Upper lobe of left lung (tissue), 6 donors: ENCODE measurements around the gene ACTR1B. TPM values are rescaled to one million over a fixed set of nuclear protein-coding genes. Genes with fewer than 3 reads are reported as not detected.
"Not testable (repeated sequence)": the region's sequence is repeated elsewhere in the genome, so short reads cannot be mapped to it uniquely, and the experiment has no call there.

Experiments
- ATAC-seq, 2 donors: fragments of 200-7000 bp; cut with Tn5 transposase; one replicate each; pipeline ENCODE4 v1.9.1; 2022; ENCODE audit warnings: mild to moderate bottlenecking in 2 of 2, moderate library complexity in 2 of 2; ENCODE audit not compliant: low FRiP score in 2 of 2
- DNase-seq, 2 donors: peaks; one replicate each; pipeline ENCODE4 v3.0.0-alpha.2; 2019 to 2020
- H3K27ac ChIP-seq, 4 donors: fragments of 200-600 bp; sonication (generic); one replicate each; pipeline ENCODE4 v1.5.1; 2016 to 2019
- H3K27me3 ChIP-seq, 4 donors: fragments of 200-600 bp; sonication (generic); one replicate each; pipeline ENCODE4 v1.5.1; 2017 to 2019
- H3K36me3 ChIP-seq, 4 donors: fragments of 200-600 bp; sonication (generic); one replicate each; pipeline ENCODE4 v1.5.1; 2016 to 2019
- H3K4me1 ChIP-seq, 4 donors: fragments of 200-600 bp; sonication (generic); one replicate each; pipeline ENCODE4 v1.5.1; 2018 to 2019
- H3K4me3 ChIP-seq, 4 donors: fragments of 200-600 bp; sonication (generic); one replicate each; pipeline ENCODE4 v1.5.1; 2017 to 2019; ENCODE audit warnings: mild to moderate bottlenecking in 2 of 4, moderate library complexity in 1 of 4
- H3K9me3 ChIP-seq, 4 donors: fragments of 200-600 bp; sonication (generic); one replicate each; pipeline ENCODE4 v1.5.1; 2018 to 2019
- CTCF ChIP-seq, 6 experiments: fragments of 450-650 bp in 4 of 6; fragments of 200-600 bp in 2 of 6; sonication (generic) in 2 of 6; IDR thresholded peaks; one replicate each; pipeline ENCODE4 v1.5.1; 2016 to 2019; ENCODE audit warnings: antibody characterized with exemption in 6 of 6
- EP300 ChIP-seq, 4 donors: sonication (generic); formaldehyde crosslinking; IDR thresholded peaks; one replicate each; pipeline ENCODE4 v1.5.1; 2017; ENCODE audit warnings: antibody characterized with exemption in 4 of 4, control low read depth in 2 of 4
- POLR2A ChIP-seq, 4 donors: fragments of 450-650 bp; IDR thresholded peaks; one replicate each; pipeline ENCODE4 v1.5.1; 2016 to 2017; ENCODE audit warnings: antibody characterized with exemption in 4 of 4, mild to moderate bottlenecking in 2 of 4
- POLR2AphosphoS5 ChIP-seq, 2 donors: sonication (generic); formaldehyde crosslinking; IDR thresholded peaks; one replicate each; pipeline ENCODE4 v1.5.1; 2017; ENCODE audit warnings: antibody characterized with exemption in 2 of 2
- WGBS, 2 donors: methylation state at CpG; one replicate each; pipeline ENCODE4 v1.1.5; 2017 to 2018; 5-methylcytosine and 5-hydroxymethylcytosine counted together
- total RNA-seq, 6 donors: library from RNA; depleted of rRNA in 4 of 6; stranded (reverse); fragments of >200 nt in 4 of 6; gene quantifications; one replicate each; pipeline versions ENCODE4 v1.1.0 to v1.2.1, GENCODE V29; 2016 to 2021
- donor health status: DM: no; HTN: no; CAD: no; lungs with moderate emphysema.
- donor health status: DM: no; HTN: yes; CAD: no; lungs with severe emphysema.

Gene ACTR1B
- 10 to 100 TPM; 63.9 to 83.0 (median 69.9) TPM for total RNA-seq

GRCh38 chr2:97663962-97664635 lies at the start of gene ACTR1B:
ACTR1B (minus strand) TSS chr2:97664044; CDS start chr2:97663890, 154 bp downstream.
- peak within 1 kb of the TSS; percentile 59 to 93 (median 72) for H3K4me3 ChIP-seq
- no peaks in the 10 kb centered on the region for H3K27me3 ChIP-seq
- H3K36me3 ChIP-seq, result peaks cover under 1 to 13% (median 6%) of the 10 kb centered on the region in 4 donors
- DNase-seq, result peak; percentile 99
- peaks cover 12 to 34% (median 30%) of the 10 kb centered on the region in 4 donors for H3K4me1 ChIP-seq
- TF ChIP-seq POLR2A (IDR thresholded peaks at IDR 0.05) (peak in 3 of 4 donors; percentile 66 to 92 (median 86)), CTCF (IDR thresholded peaks at IDR 0.05) (peak; percentile 15 to 56 (median 40)), EP300 (IDR thresholded peaks at IDR 0.05) (no peak), POLR2AphosphoS5 (IDR thresholded peaks at IDR 0.05) (peak; percentile 62 to 93)
- ATAC-seq, result peak; percentile 96 to 97
- H3K27ac ChIP-seq, result peak within 1 kb of the TSS; percentile 93 to 98 (median 96)
- H3K9me3 ChIP-seq, result no peaks in the 10 kb centered on the region
- 0% methylated on average over 25 to 40 of the region's 60 CpGs for WGBS, 2 donors

GRCh38 chr2:97712693-97713295 lies 49.0 kb upstream of the ACTR1B start:
- Histone ChIP-seq H3K4me1 (no peaks in the 10 kb centered on the region), H3K27ac (peak overlapping the region; percentile 18 to 84 (median 28)), H3K27me3 (no peaks in the 10 kb centered on the region), H3K4me3 (peak overlapping the region in 1 of 4 donors; percentile 37), H3K9me3 (no peaks in the 10 kb centered on the region), H3K36me3 (no peaks in the 10 kb centered on the region)
- TF ChIP-seq EP300 (IDR thresholded peaks at IDR 0.05) (no peak), POLR2A (IDR thresholded peaks at IDR 0.05) (no peak), CTCF (IDR thresholded peaks at IDR 0.05) (no peak), POLR2AphosphoS5 (IDR thresholded peaks at IDR 0.05) (no peak)
- ATAC-seq, result no peak
- DNase-seq, result peak in 1 of 2 donors; percentile 54
- 77 to 79% methylated on average over 7 to 11 of the region's 11 CpGs for WGBS, 2 donors

GRCh38 chr2:97712175-97712574 lies 48.3 kb upstream of the ACTR1B start:
- not testable (repeated sequence) for H3K27me3 ChIP-seq, H3K36me3 ChIP-seq, H3K9me3 ChIP-seq, DNase-seq, ATAC-seq, H3K4me3 ChIP-seq, H3K4me1 ChIP-seq
- 74 to 81% methylated on average over 9 of the region's 9 CpGs for WGBS, 2 donors
- peak overlapping the region in 1 of 4 donors; percentile 21 for H3K27ac ChIP-seq

- no peak for TF ChIP-seq POLR2A (IDR thresholded peaks at IDR 0.05)
- no peak for TF ChIP-seq CTCF (IDR thresholded peaks at IDR 0.05)
- TF ChIP-seq EP300 (IDR thresholded peaks at IDR 0.05), result no peak
- TF ChIP-seq POLR2AphosphoS5 (IDR thresholded peaks at IDR 0.05), result no peak
- DNase-seq, result no peak
- no peaks in the 10 kb centered on the region for H3K9me3 ChIP-seq
- no peaks in the 10 kb centered on the region for H3K27me3 ChIP-seq
- 85 to 90% methylated on average over 6 of the region's 6 CpGs for WGBS, 2 donors
- no peak overlapping the region for H3K4me3 ChIP-seq
- ATAC-seq, result no peak
- no peak overlapping the region for H3K27ac ChIP-seq
- H3K36me3 ChIP-seq, result no peaks in the 10 kb centered on the region
- no peaks in the 10 kb centered on the region for H3K4me1 ChIP-seq
Observed at GRCh38 chr2:97711394-97711711, 47.5 kb upstream of the ACTR1B start.

GRCh38 chr2:97708608-97709007 lies 44.8 kb upstream of the ACTR1B start:
- 80 to 96% methylated on average over 8 of the region's 8 CpGs for WGBS, 2 donors
- Histone ChIP-seq H3K27ac (no peak overlapping the region), H3K4me3 (no peak overlapping the region), H3K4me1 (no peaks in the 10 kb centered on the region), H3K36me3 (no peaks in the 10 kb centered on the region), H3K27me3 (no peaks in the 10 kb centered on the region), H3K9me3 (no peaks in the 10 kb centered on the region)
- DNase-seq, result no peak
- ATAC-seq, result no peak
- TF ChIP-seq CTCF (IDR thresholded peaks at IDR 0.05) (no peak), POLR2A (IDR thresholded peaks at IDR 0.05) (no peak), EP300 (IDR thresholded peaks at IDR 0.05) (no peak), POLR2AphosphoS5 (IDR thresholded peaks at IDR 0.05) (no peak)
